Neural progenitor cell (in vitro differentiated cells): ENCODE data around the gene TLNRD1. TPM values are rescaled to one million over a fixed set of nuclear protein-coding genes. Genes with fewer than 3 reads are reported as not detected.
A peak's percentile ranks its signal among the peaks of the same experiment; 100 is the strongest.

Source experiments
- DNase-seq: peaks from one replicate; pipeline ENCODE4 v3.0.0-alpha.2; 2016; ENCODE audit warnings: low spot score
- H2AFZ ChIP-seq: fragments of 200-600 bp; sonication (generic); replicated peaks from 2 replicates; pipeline ENCODE4 v1.6.1; 2016; ENCODE audit warnings: antibody characterized with exemption
- H3F3A ChIP-seq: fragments of 200-600 bp; sonication (generic); 2 replicates; pipeline ENCODE4 v1.6.1; 2016; ENCODE audit warnings: antibody characterized with exemption, low read depth
- H3K27ac ChIP-seq: fragments of 200-600 bp; sonication (generic); 2 replicates; pipeline ENCODE4 v1.5.1; 2016; ENCODE audit warnings: mild to moderate bottlenecking
- H3K27me3 ChIP-seq: fragments of 200-600 bp; sonication (generic); 2 replicates; pipeline ENCODE4 v1.6.1; 2016; ENCODE audit warnings: mild to moderate bottlenecking, moderate library complexity
- H3K36me3 ChIP-seq: fragments of 200-600 bp; sonication (generic); 2 replicates; pipeline ENCODE4 v1.5.1; 2016
- H3K4me1 ChIP-seq: fragments of 200-600 bp; sonication (generic); 2 replicates; pipeline ENCODE4 v1.6.1; 2016; ENCODE audit warnings: mixed run types
- H3K4me2 ChIP-seq: fragments of 200-600 bp; sonication (generic); 2 replicates; pipeline ENCODE4 v1.6.1; 2016
- H3K4me3 ChIP-seq: fragments of 200-600 bp; sonication (generic); 2 replicates; pipeline ENCODE4 v1.5.1; 2016
- H3K79me2 ChIP-seq: fragments of 200-600 bp; sonication (generic); 2 replicates; pipeline ENCODE4 v1.6.1; 2016; ENCODE audit warnings: low read depth
- H3K9ac ChIP-seq: fragments of 200-600 bp; sonication (generic); 2 replicates; pipeline ENCODE4 v1.6.1; 2016
- H3K9me3 ChIP-seq: fragments of 200-600 bp; sonication (generic); 2 replicates; pipeline ENCODE4 v1.5.1; 2016; ENCODE audit warnings: low read depth
- H4K20me1 ChIP-seq: fragments of 200-600 bp; sonication (generic); 2 replicates; pipeline ENCODE4 v1.6.1; 2016; ENCODE audit warnings: low read depth
- H3K27ac Mint-ChIP-seq: 3 replicates; pipeline ENCODE4 v1.8.0; 2021; ENCODE audit warnings: mixed read lengths
- H3K27me3 Mint-ChIP-seq: 2 replicates; pipeline ENCODE4 v1.8.0; 2022; ENCODE audit warnings: low read depth, mild to moderate bottlenecking, inconsistent platforms, moderate library complexity, mixed read lengths; ENCODE audit not compliant: insufficient read depth
- H3K36me3 Mint-ChIP-seq: 3 replicates; pipeline ENCODE4 v1.8.0; 2021; ENCODE audit warnings: mixed read lengths
- H3K4me1 Mint-ChIP-seq: 3 replicates; pipeline ENCODE4 v1.8.0; 2021; ENCODE audit warnings: mixed read lengths
- H3K4me3 Mint-ChIP-seq: 3 replicates; pipeline ENCODE4 v1.8.0; 2021; ENCODE audit warnings: mild to moderate bottlenecking, moderate library complexity, mixed read lengths
- H3K9me3 Mint-ChIP-seq: 3 replicates; pipeline ENCODE4 v1.8.0; 2020; ENCODE audit warnings: mixed read lengths
- EZH2 ChIP-seq: fragments of 200-600 bp; sonication (generic); IDR thresholded peaks from 2 replicates; pipeline ENCODE4 v1.6.1; 2017; ENCODE audit warnings: antibody characterized with exemption, mild to moderate bottlenecking, moderate library complexity
- EZH2phosphoT487 ChIP-seq: fragments of 200-600 bp; sonication (generic); IDR thresholded peaks from 2 replicates; pipeline ENCODE4 v1.6.1; 2017; ENCODE audit warnings: antibody characterized with exemption
- total RNA-seq: library from RNA; depleted of rRNA; stranded (reverse); fragments of >200 nt; gene quantifications from 2 replicates; pipeline ENCODE4 v1.2.3, GENCODE V29; 2015; ENCODE audit warnings: low replicate concordance
- TF ChIP-seq, protein P1 (sequence below): fragments of 200-600 bp; sonication (generic); IDR thresholded peaks from 2 replicates; pipeline ENCODE4 v1.5.1; 2017; ENCODE audit warnings: antibody characterized with exemption, mild to moderate bottlenecking

Gene TLNRD1
- total RNA-seq, 1 donor from 2014 or later, result 7.3 TPM

DNA sequence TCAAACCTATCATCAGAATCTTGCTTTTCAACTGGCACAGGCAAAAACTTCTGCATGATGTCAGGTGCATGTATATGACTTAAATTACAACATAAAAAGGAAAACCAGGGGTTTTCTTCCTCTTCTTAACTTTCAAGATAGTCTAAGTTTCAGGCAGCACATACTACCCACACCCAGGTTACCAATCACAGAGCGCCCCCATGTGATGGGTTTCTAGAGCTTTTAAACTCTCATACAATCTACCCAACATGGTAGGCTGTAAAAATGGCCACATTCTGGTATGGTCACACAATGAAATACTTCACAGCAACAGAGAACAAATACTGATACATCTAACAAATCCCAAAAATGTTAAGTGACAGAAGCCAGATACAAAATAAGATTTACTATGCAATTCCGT is 18.5 kb upstream of the TLNRD1 start:
- Histone ChIP-seq H3K9me3 (no peaks in the 10 kb centered on the region), H2AFZ (no peak overlapping the region), H3K27me3 (no peaks in the 10 kb centered on the region), H3K36me3 (no peaks in the 10 kb centered on the region), H3F3A (peaks cover 5% of the 10 kb centered on the region), H3K27ac (no peak overlapping the region), H4K20me1 (peaks cover 55% of the 10 kb centered on the region), H3K79me2 (peaks cover 64% of the 10 kb centered on the region), H3K4me1 (peaks cover 3% of the 10 kb centered on the region), H3K9ac (no peak overlapping the region), H3K4me2 (no peak overlapping the region), H3K4me3 (no peak overlapping the region)
- TF ChIP-seq EZH2phosphoT487, result no peak
- TF ChIP-seq, protein P1, sequence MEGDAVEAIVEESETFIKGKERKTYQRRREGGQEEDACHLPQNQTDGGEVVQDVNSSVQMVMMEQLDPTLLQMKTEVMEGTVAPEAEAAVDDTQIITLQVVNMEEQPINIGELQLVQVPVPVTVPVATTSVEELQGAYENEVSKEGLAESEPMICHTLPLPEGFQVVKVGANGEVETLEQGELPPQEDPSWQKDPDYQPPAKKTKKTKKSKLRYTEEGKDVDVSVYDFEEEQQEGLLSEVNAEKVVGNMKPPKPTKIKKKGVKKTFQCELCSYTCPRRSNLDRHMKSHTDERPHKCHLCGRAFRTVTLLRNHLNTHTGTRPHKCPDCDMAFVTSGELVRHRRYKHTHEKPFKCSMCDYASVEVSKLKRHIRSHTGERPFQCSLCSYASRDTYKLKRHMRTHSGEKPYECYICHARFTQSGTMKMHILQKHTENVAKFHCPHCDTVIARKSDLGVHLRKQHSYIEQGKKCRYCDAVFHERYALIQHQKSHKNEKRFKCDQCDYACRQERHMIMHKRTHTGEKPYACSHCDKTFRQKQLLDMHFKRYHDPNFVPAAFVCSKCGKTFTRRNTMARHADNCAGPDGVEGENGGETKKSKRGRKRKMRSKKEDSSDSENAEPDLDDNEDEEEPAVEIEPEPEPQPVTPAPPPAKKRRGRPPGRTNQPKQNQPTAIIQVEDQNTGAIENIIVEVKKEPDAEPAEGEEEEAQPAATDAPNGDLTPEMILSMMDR, result peak; percentile 17
- no peak for TF ChIP-seq EZH2
- no peaks in the 10 kb centered on the region for H3K9me3 Mint-ChIP-seq
- DNase-seq, result no peak
- no peak overlapping the region for H3K4me3 Mint-ChIP-seq
- H3K27me3 Mint-ChIP-seq, result peaks cover 2% of the 10 kb centered on the region
- H3K36me3 Mint-ChIP-seq, result peaks cover 22% of the 10 kb centered on the region
- peaks cover 14% of the 10 kb centered on the region for H3K4me1 Mint-ChIP-seq
- no peak overlapping the region for H3K27ac Mint-ChIP-seq

DNA sequence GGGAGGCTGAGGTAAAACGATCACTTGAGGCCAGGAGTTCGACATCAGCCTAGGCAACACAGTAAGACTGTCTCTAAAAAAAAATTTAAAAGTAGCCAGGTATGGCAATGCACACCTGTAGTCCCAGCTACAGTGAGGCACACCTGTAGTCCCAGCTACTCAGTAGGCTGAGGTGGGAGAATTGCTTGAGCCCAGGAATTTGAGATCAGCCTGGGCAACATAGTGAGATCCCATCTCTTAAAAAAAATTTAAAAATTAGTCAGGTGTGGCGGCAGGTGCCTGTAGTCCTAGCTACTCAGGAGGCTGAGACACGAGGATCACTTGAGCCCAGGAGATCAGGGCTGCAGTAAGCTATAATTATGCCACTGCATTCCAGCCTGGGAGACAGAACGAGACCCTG is 17.9 kb upstream of the TLNRD1 start:
- no peaks in the 10 kb centered on the region for H3K27me3 Mint-ChIP-seq
- Histone ChIP-seq H3K79me2 (peaks cover 65% of the 10 kb centered on the region), H3K9me3 (no peaks in the 10 kb centered on the region), H3K9ac (no peak overlapping the region), H3K27ac (peak overlapping the region; percentile 20), H3K4me2 (no peak overlapping the region), H4K20me1 (peaks cover 55% of the 10 kb centered on the region), H2AFZ (no peak overlapping the region), H3K4me1 (peaks cover 10% of the 10 kb centered on the region), H3K36me3 (no peaks in the 10 kb centered on the region), H3F3A (peaks cover 5% of the 10 kb centered on the region), H3K4me3 (no peak overlapping the region), H3K27me3 (no peaks in the 10 kb centered on the region)
- peaks cover 19% of the 10 kb centered on the region for H3K36me3 Mint-ChIP-seq
- no peak for DNase-seq
- no peak overlapping the region for H3K4me3 Mint-ChIP-seq
- peaks cover 10% of the 10 kb centered on the region for H3K4me1 Mint-ChIP-seq
- TF ChIP-seq EZH2 (no peak), EZH2phosphoT487 (no peak)
- TF ChIP-seq, protein P1, result no peak
- no peak overlapping the region for H3K27ac Mint-ChIP-seq
- no peaks in the 10 kb centered on the region for H3K9me3 Mint-ChIP-seq

DNA sequence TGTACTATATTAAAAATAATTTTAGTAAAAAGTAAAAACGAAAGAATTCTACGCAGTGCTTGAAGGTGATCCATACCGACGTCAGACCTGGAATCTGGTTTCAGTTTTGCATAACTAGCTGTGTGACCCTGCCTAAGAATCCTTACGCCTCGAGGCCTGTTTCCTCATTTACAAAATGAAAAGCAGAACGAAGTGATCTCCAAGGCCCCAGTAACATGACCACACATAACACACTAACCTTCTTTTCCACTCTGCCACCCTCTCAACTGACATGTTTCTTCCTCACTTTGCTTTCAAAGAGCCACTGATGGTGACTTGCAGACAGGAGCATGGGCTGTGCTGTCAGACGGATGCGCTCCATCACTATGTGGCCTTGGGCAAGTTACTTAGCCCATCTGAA is 15.9 kb upstream of the TLNRD1 start:
- Histone ChIP-seq H2AFZ (no peak overlapping the region), H4K20me1 (peaks cover 55% of the 10 kb centered on the region), H3K36me3 (no peaks in the 10 kb centered on the region), H3K27me3 (no peaks in the 10 kb centered on the region), H3K9ac (no peak overlapping the region), H3K4me1 (peaks cover 20% of the 10 kb centered on the region), H3F3A (peaks cover under 1% of the 10 kb centered on the region), H3K27ac (no peak overlapping the region), H3K4me3 (no peak overlapping the region), H3K9me3 (no peaks in the 10 kb centered on the region), H3K79me2 (peaks cover 79% of the 10 kb centered on the region), H3K4me2 (no peak overlapping the region)
- no peak overlapping the region for H3K27ac Mint-ChIP-seq
- DNase-seq, result no peak
- TF ChIP-seq, protein P1, result no peak
- TF ChIP-seq EZH2 (no peak), EZH2phosphoT487 (no peak)
- peaks cover 8% of the 10 kb centered on the region for H3K36me3 Mint-ChIP-seq
- H3K4me3 Mint-ChIP-seq, result no peak overlapping the region
- H3K27me3 Mint-ChIP-seq, result no peaks in the 10 kb centered on the region
- no peaks in the 10 kb centered on the region for H3K9me3 Mint-ChIP-seq
- peaks cover 21% of the 10 kb centered on the region for H3K4me1 Mint-ChIP-seq
